Rectal smooth muscle tissue (tissue), 1 donor: ENCODE measurements around the gene WIZ.

Source experiments
- H3K27ac ChIP-seq: one replicate; pipeline ENCODE4 v1.7.0; 2013; ENCODE audit warnings: low read depth, low read length, inconsistent platforms
- H3K27me3 ChIP-seq: one replicate; pipeline ENCODE4 v1.7.0; 2013; ENCODE audit warnings: low read length; ENCODE audit not compliant: control insufficient read depth, insufficient read depth
- H3K36me3 ChIP-seq: one replicate; pipeline ENCODE4 v1.7.0; 2013; ENCODE audit warnings: low read length; ENCODE audit not compliant: control insufficient read depth, insufficient read depth
- H3K4me1 ChIP-seq: one replicate; pipeline ENCODE4 v1.7.0; 2013; ENCODE audit warnings: low read length; ENCODE audit not compliant: control insufficient read depth, insufficient read depth
- H3K4me3 ChIP-seq: one replicate; pipeline ENCODE4 v1.7.0; 2013; ENCODE audit warnings: low read length
- H3K9ac ChIP-seq: one replicate; pipeline ENCODE4 v1.7.0; 2013; ENCODE audit warnings: low read length

WIZ gene

DNA sequence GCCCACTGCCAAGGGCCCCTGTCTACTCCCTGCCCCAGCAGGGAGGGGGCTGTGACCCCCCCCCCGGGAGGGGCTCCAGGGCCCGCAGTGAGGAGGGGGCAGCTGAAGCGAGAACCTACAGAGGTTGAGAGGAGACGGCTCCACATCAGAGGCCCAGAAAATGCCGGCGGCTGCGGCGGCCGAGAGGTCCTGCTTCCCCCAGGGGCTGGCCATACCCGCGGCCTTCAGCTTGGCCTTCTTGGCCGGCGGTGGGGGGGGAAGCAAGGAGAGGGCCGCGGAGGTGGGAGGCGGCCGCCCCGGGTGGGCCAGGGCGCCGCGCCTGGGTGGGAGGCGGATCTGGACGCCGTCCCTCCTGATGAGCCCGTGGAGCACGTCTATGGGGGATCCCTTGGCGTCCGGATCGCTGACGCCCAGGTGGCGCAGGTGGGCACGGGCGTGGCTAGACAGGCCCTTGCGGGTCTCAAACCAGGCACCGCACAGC is 21.7 kb downstream of the WIZ start:
- Histone ChIP-seq H3K27ac (no peak overlapping the region), H3K27me3 (no peaks in the 10 kb centered on the region), H3K4me3 (no peak overlapping the region), H3K9ac (no peak overlapping the region), H3K4me1 (peaks cover 10% of the 10 kb centered on the region), H3K36me3 (peaks cover 26% of the 10 kb centered on the region)

DNA sequence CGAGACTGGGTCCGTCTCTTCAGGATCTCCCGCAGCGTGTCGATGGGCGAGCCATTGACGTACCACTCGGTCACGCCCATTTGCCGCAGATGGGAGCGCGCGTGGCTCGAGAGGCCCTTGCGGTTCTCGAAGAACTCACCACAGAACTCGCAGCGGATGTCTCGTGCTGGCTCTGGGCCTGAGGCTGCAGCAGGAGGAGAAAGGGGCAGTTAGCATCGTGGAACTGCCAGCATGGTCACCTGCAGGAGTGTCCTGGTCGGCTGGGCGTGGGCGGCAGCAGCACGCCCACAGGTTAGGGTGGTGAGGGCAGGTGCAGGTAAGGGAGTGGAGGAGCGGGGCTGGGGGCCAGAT is 22.4 kb downstream of the WIZ start:
- no peak overlapping the region for H3K27ac ChIP-seq
- H3K9ac ChIP-seq = no peak overlapping the region
- H3K36me3 ChIP-seq = peaks cover 31% of the 10 kb centered on the region
- peaks cover 10% of the 10 kb centered on the region for H3K4me1 ChIP-seq
- H3K27me3 ChIP-seq = no peaks in the 10 kb centered on the region
- no peak overlapping the region for H3K4me3 ChIP-seq

DNA sequence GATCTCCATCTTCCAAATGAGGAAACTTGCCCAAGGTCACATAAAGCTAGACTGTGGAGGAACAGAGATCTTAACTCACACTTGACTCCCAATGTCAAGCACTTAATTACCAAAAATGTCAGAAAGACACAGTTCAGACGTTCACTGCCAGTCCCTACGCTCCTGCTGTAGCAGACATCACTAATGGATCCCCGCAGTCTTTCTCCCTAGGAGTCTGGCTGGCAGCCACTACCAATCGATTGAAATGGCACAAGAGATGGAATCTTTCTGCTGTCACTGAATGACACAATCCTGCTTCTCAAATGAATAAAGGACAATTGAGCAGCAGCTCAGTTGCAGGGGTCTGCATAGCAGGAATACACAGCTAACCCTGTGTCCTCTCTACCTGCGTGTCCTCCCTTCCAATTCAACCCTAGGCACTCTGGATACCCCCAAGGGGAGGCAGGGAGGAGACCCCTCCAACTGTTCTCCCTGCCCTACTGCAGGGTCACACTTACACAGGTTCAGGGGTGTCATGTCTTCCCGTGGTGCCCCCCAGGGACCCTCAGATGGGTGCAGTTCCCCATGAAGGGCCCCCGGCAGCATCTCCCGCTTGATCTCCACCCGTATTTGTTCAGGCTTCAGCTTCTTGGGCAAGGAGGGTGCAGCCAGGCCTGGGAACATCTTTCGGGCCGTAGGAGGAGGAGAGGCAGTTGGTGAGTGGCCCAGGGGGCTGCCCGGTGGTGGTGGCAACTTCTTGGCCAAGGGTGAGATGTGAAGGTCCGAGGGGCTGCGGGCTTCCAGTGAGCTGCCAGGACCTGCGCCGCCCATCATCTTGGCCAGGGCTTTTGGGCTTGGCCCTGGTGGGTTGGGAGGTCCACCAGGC is 23.0 kb downstream of the WIZ start:
- peaks cover 31% of the 10 kb centered on the region for H3K36me3 ChIP-seq
- no peak overlapping the region for H3K4me3 ChIP-seq
- H3K4me1 ChIP-seq = peaks cover 10% of the 10 kb centered on the region
- no peak overlapping the region for H3K27ac ChIP-seq
- no peaks in the 10 kb centered on the region for H3K27me3 ChIP-seq
- H3K9ac ChIP-seq = no peak overlapping the region

DNA sequence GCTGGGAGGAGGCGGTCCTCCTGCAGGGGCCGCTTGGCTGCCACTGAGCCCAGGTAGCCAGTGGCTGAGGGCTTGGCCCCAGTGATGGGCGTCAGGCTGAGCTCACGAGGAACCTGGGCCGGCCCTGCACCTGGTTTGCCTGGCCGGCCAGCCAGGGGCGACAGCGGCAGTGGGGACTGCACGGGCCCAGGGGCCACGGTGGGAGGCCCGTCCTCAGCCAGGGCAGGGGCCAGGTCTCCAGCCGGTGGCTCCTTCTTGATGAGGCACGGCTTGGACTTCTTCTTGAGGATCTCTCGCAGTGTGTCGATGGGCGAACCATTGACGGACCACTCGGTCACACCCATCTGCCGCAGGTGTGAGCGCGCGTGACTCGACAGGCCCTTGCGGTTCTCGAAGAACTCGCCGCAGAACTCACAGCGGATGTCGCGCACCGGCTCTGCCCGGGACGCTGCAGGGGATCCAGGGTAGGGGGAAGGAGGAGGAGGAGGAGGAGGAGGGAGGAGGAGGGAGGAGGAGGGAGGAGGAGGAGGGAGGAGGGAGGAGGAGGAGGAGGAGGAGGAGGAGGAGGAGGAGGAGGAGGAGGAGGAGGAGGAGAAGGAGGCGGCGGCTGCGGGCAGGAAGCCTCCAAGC is 24.3 kb downstream of the WIZ start:
- Histone ChIP-seq H3K9ac (no peak overlapping the region), H3K4me1 (no peaks in the 10 kb centered on the region), H3K27me3 (no peaks in the 10 kb centered on the region), H3K36me3 (peaks cover 31% of the 10 kb centered on the region), H3K4me3 (no peak overlapping the region), H3K27ac (no peak overlapping the region)

DNA sequence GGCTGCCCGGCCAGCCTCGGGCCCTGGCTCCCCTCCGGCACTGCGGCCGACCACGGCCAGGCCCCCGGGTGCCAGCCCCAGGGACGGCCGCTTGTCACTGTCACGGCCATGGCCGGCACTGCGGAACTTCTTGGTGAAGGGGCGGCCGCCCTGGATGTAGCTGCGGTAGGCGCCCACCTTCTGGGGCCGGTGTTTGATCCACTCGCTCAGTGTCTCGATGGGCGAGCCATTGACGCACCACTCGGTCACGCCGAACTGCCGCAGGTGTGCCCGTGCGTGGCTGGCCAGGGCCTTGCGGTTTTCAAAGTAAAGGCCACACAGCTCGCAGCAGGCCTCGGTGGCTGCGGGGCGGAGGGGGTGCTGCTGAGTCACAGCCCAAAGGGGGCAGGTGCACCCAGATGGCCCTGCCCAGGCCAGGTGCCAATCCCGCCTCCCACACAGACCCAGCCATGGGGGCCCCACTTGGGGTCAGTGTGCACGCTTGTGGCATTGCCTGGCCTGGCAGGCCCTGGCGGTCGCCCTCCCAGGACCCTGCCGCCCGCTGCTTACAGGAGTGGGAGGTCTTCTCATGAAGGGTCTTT is 25.0 kb downstream of the WIZ start:
- no peak overlapping the region for H3K4me3 ChIP-seq
- H3K4me1 ChIP-seq = peaks cover under 1% of the 10 kb centered on the region
- no peak overlapping the region for H3K9ac ChIP-seq
- H3K27ac ChIP-seq = no peak overlapping the region
- no peaks in the 10 kb centered on the region for H3K27me3 ChIP-seq
- peaks cover 31% of the 10 kb centered on the region for H3K36me3 ChIP-seq

DNA sequence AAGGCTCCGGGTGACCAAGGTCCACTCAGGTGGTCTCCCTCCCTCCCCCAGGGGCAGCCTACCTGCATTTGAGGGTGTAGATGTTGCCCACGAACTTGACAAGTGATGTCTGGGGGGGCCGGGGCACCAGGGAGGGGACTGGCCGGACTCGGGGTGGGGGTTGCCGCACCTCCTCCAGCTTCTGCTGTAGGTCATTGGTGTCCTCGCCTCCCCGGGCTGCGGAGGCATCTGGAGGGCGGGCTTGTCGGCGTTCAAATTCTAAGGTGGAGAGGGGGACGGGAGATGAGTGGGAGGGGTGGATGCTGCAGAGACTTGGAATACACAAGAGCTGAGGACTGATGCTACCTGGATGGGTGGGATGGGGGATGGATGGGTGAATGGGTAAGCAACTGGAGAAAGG is 25.6 kb downstream of the WIZ start:
- Histone ChIP-seq H3K36me3 (peaks cover 31% of the 10 kb centered on the region), H3K4me1 (peaks cover 3% of the 10 kb centered on the region)

DNA sequence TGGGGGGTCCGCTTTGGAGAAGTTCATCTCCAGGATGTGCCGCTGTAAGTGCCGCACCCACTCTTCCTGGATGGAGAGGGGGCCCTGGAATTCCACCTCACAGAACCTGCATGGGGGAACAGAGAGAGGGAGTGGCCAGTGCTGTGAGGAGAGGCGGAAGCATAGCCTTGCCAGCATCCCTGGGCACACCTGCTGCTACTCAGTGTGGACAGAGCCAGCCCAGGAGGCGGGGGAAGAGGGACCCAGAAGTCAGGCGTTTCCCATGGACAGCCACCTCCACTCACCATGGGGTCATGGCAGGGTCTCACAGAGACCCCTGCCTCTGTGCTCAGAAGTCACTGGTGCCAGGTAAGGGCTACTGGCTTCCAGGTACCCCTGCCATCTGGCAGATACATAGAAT is 26.6 kb downstream of the WIZ start:
- Histone ChIP-seq H3K27ac (no peak overlapping the region), H3K36me3 (peaks cover 31% of the 10 kb centered on the region)

More for the DNA sequence above, 25.6 kb downstream of the WIZ start:
- H3K4me3 ChIP-seq = no peak overlapping the region
- no peaks in the 10 kb centered on the region for H3K27me3 ChIP-seq
- H3K9ac ChIP-seq = no peak overlapping the region
- H3K27ac ChIP-seq = no peak overlapping the region

DNA sequence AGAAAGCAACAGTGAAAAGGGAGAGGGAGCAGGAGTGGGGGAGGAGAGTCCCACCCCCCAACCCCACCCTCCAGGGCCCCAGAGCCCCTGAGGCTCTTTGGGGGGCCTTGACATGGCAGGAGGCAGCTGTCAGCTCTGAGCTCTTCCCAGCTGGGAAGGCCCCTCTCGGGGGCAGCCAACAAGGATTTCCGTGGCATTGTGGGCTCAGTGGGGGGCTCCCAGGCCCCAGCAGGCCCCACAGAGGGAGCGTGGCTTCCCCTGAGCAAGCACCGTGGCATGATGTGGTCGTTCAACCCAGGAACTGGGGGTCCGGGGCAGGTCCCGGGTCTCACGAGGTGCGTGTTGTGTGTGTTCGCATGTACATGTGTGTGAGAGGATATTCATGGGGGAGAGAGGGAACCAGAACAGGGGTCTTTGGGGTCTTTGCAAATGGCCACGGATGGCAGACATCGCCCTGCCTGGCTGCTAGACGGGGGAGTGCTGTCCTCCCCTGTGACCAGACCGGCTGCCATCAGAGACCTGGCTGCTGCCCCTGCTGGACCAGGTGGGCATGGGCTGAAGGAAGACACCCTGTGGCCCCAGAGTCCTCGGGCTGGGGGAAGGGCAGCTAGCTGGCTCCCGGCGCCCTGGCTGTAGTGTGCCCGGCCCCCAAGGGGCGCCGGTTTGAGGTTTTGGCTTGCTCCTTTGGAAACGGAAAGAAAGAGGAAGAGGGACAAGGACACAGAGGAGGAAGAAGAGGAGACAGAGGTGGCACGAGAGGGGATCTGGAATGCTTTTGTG is 27.3 kb downstream of the WIZ start:
- peaks cover 7% of the 10 kb centered on the region for H3K4me1 ChIP-seq
- H3K27ac ChIP-seq = no peak overlapping the region
- no peaks in the 10 kb centered on the region for H3K27me3 ChIP-seq
- peaks cover 26% of the 10 kb centered on the region for H3K36me3 ChIP-seq
- H3K4me3 ChIP-seq = no peak overlapping the region
- H3K9ac ChIP-seq = no peak overlapping the region

More for the DNA sequence above, 26.6 kb downstream of the WIZ start:
- H3K4me3 ChIP-seq = no peak overlapping the region
- peaks cover 3% of the 10 kb centered on the region for H3K4me1 ChIP-seq
- H3K27me3 ChIP-seq = no peaks in the 10 kb centered on the region
- no peak overlapping the region for H3K9ac ChIP-seq

DNA sequence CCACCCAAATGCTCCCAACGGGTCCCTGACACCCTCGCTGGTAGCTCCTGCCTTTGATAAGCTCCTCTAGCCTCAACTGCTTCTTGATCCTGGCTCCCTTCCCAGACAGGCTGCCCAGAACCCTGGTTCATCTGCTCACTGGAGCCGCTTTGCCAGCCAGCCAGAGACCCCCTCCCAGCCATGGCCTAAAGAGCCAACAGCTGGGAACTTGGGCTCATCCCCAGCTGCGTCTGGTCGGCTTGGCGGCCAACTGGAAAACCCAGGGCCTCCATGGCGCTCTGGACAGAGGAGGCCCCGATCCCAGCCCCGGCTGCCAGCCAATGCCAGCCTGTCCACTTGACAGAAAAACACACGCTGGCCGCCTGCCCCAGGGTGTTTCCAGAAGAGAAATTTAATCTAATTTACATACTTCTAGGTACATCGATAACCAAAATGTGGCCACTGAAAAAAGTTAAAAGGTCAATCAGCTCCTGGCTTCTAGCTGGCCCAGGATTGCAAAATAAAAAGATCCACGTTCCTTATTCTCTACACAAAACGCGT is 28.0 kb downstream of the WIZ start:
- Histone ChIP-seq H3K4me3 (no peak overlapping the region), H3K27ac (no peak overlapping the region), H3K9ac (no peak overlapping the region), H3K27me3 (no peaks in the 10 kb centered on the region), H3K36me3 (peaks cover 25% of the 10 kb centered on the region), H3K4me1 (peaks cover 14% of the 10 kb centered on the region)

DNA sequence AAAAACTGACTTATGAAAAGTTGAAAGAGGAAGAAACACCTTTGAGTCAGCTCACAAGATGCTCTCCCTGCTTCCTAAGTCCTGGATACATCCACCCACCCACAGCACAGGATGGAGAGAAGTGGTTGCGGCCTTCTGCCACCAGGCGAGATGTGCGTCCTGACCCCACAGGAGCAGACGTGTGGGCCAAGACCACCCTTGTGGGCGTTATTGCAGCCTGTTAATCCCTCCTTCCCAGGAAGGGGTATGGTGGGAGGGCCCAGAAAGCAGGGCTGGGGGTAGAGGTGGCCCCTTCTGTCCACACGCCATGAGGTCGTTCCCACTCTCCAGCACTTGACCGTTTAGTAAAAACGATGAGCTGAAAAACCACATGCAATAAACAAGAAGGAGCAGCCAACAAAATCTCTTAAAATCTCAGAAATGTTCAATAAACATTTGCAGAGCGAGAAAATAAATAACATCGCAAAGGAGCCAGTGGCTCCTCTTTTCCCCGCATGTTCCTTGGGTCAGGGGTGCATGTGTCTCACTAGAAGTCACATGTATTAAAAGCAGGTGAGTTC is 28.5 kb downstream of the WIZ start:
- peaks cover 19% of the 10 kb centered on the region for H3K36me3 ChIP-seq

DNA sequence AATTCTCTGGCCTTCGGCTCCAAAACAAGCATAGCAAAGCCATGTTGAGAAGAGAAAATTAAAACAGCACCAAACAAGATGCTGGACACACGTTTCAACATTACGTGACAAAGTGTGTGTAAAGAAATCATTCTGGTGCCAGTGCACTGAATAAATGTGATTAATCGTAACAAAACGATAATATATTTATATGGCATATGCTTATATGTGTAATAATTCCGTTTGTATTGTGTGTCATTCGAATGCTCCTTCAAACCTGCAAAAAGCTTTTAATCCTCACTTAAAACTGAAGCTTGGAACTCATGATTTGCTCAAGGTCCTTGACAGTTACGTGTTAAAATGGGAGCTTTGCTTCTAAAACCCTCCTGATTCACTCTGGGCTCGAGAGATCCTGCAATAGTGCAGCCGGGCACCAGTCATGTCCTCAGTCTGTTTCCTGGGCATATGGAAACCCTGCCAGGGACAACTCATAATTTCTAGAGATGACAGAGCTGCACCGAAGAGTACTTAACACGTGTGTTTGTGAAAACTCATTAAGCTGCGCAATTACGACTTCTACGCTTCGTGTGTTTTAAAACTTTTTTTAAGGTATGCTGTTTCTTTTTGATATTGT is 30.2 kb downstream of the WIZ start:
- H3K9ac ChIP-seq = no peak overlapping the region
- H3K27ac ChIP-seq = peak overlapping the region; percentile 51
- no peaks in the 10 kb centered on the region for H3K27me3 ChIP-seq
- H3K4me1 ChIP-seq = peaks cover 15% of the 10 kb centered on the region
- H3K36me3 ChIP-seq = peaks cover 15% of the 10 kb centered on the region
- H3K4me3 ChIP-seq = peak overlapping the region; percentile 66

More for the DNA sequence above, 28.5 kb downstream of the WIZ start:
- Histone ChIP-seq H3K9ac (no peak overlapping the region), H3K4me3 (no peak overlapping the region), H3K27ac (no peak overlapping the region), H3K27me3 (no peaks in the 10 kb centered on the region), H3K4me1 (peaks cover 15% of the 10 kb centered on the region)
